Body of pancreas (tissue), 4 donors: ENCODE measurements around the gene GBGT1.
"Not testable (repeated sequence)": the region's sequence is repeated elsewhere in the genome, so short reads cannot be mapped to it uniquely, and the experiment has no call there.

ENCODE experiments used
- POLR2A ChIP-seq, 3 donors: fragments of 450-650 bp; IDR thresholded peaks; one replicate each; pipeline ENCODE4 v1.6.1; 2016; ENCODE audit warnings: antibody characterized with exemption in 3 of 3, mild to moderate bottlenecking in 2 of 3
- TF ChIP-seq, protein P1 (sequence below), 7 experiments: fragments of 450-650 bp in 4 of 7; fragments of 200-600 bp in 3 of 7; sonication (generic) in 3 of 7; IDR thresholded peaks; one replicate each; pipeline ENCODE4 v1.5.1; 2016 to 2019; ENCODE audit warnings: antibody characterized with exemption in 7 of 7

DNA sequence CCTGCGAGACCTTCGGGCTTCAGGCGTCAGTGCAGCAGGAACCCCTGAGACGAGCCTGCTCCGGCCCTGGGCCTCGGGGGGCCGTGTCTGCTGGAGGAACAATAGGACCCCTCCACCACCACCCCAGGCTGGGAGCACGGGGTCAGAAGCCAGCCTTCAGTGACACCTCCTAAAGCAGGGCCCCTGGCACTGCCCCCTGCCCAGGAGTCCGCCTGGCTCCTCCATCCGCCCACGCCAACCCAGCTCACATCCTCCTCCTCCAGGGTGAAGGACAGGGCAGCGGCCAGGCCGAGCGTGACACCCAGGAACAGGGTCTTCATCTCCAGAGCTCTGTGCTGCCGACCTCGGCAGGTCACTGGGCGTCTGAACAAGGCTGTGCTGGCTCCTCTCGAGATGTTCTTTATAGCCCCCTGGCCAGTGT lies 45.2 kb upstream of the GBGT1 start, which contains the start of gene OBP2B:
- TF ChIP-seq, protein P1, sequence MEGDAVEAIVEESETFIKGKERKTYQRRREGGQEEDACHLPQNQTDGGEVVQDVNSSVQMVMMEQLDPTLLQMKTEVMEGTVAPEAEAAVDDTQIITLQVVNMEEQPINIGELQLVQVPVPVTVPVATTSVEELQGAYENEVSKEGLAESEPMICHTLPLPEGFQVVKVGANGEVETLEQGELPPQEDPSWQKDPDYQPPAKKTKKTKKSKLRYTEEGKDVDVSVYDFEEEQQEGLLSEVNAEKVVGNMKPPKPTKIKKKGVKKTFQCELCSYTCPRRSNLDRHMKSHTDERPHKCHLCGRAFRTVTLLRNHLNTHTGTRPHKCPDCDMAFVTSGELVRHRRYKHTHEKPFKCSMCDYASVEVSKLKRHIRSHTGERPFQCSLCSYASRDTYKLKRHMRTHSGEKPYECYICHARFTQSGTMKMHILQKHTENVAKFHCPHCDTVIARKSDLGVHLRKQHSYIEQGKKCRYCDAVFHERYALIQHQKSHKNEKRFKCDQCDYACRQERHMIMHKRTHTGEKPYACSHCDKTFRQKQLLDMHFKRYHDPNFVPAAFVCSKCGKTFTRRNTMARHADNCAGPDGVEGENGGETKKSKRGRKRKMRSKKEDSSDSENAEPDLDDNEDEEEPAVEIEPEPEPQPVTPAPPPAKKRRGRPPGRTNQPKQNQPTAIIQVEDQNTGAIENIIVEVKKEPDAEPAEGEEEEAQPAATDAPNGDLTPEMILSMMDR (IDR thresholded peaks at IDR 0.05), result not testable (repeated sequence)
- TF ChIP-seq POLR2A (IDR thresholded peaks at IDR 0.05), result not testable (repeated sequence)
